Astrocyte (in vitro differentiated cells and primary cell): Measurements from ENCODE around the gene SLC9A3.

Experiments used
- EZH2 ChIP-seq: IDR thresholded peaks from 2 replicates; pipeline ENCODE4 v1.6.1; 2012; ENCODE audit warnings: mild to moderate bottlenecking, low read length, inconsistent platforms; ENCODE audit not compliant: insufficient read depth
- TF ChIP-seq, protein P1 (sequence below): IDR thresholded peaks from 2 replicates; pipeline ENCODE4 v1.5.1; 2011; ENCODE audit warnings: low read depth, mild to moderate bottlenecking, inconsistent platforms, low read length, moderate library complexity; ENCODE audit not compliant: insufficient read depth

DNA sequence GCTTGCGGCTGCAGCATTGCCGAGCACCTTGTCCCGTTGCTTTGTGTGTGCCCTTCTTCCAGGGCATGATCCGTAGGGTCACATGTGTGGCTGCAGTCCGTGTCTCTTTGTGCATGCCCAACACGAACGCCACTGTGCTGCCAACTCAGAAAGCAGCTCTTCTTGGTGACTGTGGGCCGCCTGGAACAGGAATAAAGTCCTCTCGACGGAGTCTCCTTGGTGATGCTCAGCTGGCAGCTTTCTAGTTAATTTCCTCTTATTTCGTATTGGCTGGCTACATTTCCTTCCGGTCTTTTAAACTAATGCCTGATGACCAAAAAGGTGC is 75.5 kb downstream of the SLC9A3 start:
- TF ChIP-seq, protein P1, sequence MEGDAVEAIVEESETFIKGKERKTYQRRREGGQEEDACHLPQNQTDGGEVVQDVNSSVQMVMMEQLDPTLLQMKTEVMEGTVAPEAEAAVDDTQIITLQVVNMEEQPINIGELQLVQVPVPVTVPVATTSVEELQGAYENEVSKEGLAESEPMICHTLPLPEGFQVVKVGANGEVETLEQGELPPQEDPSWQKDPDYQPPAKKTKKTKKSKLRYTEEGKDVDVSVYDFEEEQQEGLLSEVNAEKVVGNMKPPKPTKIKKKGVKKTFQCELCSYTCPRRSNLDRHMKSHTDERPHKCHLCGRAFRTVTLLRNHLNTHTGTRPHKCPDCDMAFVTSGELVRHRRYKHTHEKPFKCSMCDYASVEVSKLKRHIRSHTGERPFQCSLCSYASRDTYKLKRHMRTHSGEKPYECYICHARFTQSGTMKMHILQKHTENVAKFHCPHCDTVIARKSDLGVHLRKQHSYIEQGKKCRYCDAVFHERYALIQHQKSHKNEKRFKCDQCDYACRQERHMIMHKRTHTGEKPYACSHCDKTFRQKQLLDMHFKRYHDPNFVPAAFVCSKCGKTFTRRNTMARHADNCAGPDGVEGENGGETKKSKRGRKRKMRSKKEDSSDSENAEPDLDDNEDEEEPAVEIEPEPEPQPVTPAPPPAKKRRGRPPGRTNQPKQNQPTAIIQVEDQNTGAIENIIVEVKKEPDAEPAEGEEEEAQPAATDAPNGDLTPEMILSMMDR, result no peak
- TF ChIP-seq EZH2, result no peak
